ENCODE measurements around the gene MRPS23.

DNA sequence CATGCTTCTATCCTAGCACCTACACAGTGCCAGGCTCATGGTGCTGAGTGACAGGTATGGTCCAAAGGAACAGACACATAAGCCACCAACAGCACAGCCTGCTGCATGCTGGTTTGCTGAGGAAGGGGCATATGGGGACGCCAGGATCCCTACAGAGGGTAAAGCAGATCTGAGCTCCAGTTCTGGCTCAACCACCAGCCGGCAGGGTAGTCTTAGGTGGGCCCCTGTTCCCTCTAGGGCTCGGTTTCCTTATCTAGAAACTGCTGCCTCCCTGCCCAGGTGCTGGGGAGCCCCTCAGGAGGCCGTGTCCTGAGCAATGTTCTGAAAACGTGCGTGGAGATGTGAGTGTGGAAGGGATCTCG, 24.2 kb upstream of the MRPS23 start:
- TF ChIP-seq YEATS4 (CRISPR knock-in tag; IDR thresholded peaks at IDR 0.05; ENCODE audit: borderline replicate concordance) (no peak), TBL1XR1 (IDR thresholded peaks at IDR 0.05; ENCODE audit: borderline replicate concordance, low read length, partially characterized antibody) (no peak), CBX5 (CRISPR knock-in tag; IDR thresholded peaks at IDR 0.05; ENCODE audit: borderline replicate concordance) (no peak), TCF12 (IDR thresholded peaks at IDR 0.05) (no peak), TCF12 (CRISPR knock-in tag; IDR thresholded peaks at IDR 0.05) (no peak)

All from HepG2 (cell line).